ENCODE data around the gene TCP10L. TPM values are rescaled to one million over a fixed set of nuclear protein-coding genes. Genes with fewer than 3 reads are reported as not detected.
"Not testable (repeated sequence)": the region's sequence is repeated elsewhere in the genome, so short reads cannot be mapped to it uniquely, and the experiment has no call there.

The TCP10L gene
- total RNA-seq, 1 donor from 2014 or later, result not detected

- ATAC-seq, result no peak
Measured at GRCh38 chr21:32554832-32555638, 30.3 kb downstream of the TCP10L start.

- no peak for ATAC-seq
Measured at GRCh38 chr21:32549886-32550285, 35.4 kb downstream of the TCP10L start.

- ATAC-seq, result no peak
Measured at GRCh38 chr21:32549440-32549839, 35.9 kb downstream of the TCP10L start.

GRCh38 chr21:32548978-32549377 is 36.3 kb downstream of the TCP10L start:
- ATAC-seq, result no peak

GRCh38 chr21:32547018-32547417 is 38.3 kb downstream of the TCP10L start:
- ATAC-seq, result no peak

GRCh38 chr21:32545948-32546441 is 39.3 kb downstream of the TCP10L start:
- no peak for ATAC-seq

- ATAC-seq, result no peak
Measured at GRCh38 chr21:32544697-32545096, 40.6 kb downstream of the TCP10L start.

GRCh38 chr21:32543975-32544374 is 41.3 kb downstream of the TCP10L start:
- no peak for ATAC-seq

GRCh38 chr21:32543056-32543455 is 42.3 kb downstream of the TCP10L start:
- not testable (repeated sequence) for ATAC-seq

- no peak for ATAC-seq
Measured at GRCh38 chr21:32539378-32539777, 45.9 kb downstream of the TCP10L start.

GRCh38 chr21:32538147-32538792 is 47.1 kb downstream of the TCP10L start:
- ATAC-seq, result no peak

- no peak for ATAC-seq
Measured at GRCh38 chr21:32537569-32537881, 47.8 kb downstream of the TCP10L start.

GRCh38 chr21:32535612-32536011 is 49.7 kb downstream of the TCP10L start:
- no peak for ATAC-seq

- ATAC-seq, result no peak
Measured at GRCh38 chr21:32534113-32534512, 51.2 kb downstream of the TCP10L start.

- no peak for ATAC-seq
Measured at GRCh38 chr21:32533611-32534010, 51.7 kb downstream of the TCP10L start.

GRCh38 chr21:32533053-32533452 is 52.3 kb downstream of the TCP10L start:
- ATAC-seq, result no peak

GRCh38 chr21:32532636-32533035 is 52.7 kb downstream of the TCP10L start:
- no peak for ATAC-seq

- not testable (repeated sequence) for ATAC-seq
Measured at GRCh38 chr21:32531561-32531960, 53.8 kb downstream of the TCP10L start.

GRCh38 chr21:32530809-32531208 is 54.5 kb downstream of the TCP10L start:
- not testable (repeated sequence) for ATAC-seq

- peak; percentile 78 for ATAC-seq
Measured at GRCh38 chr21:32529679-32530078, 55.6 kb downstream of the TCP10L start.

GRCh38 chr21:32525282-32525681 is 60.0 kb downstream of the TCP10L start:
- ATAC-seq, result no peak

- ATAC-seq, result peak; percentile 40
Measured at GRCh38 chr21:32523988-32524719, 61.2 kb downstream of the TCP10L start.

All from esophagus mucosa (tissue), 1 donor.